HG03025 (cell line): ENCODE data around the gene COL23A1.
"Not testable (repeated sequence)": the region's sequence is repeated elsewhere in the genome, so short reads cannot be mapped to it uniquely, and the experiment has no call there.

Experiments used
- ATAC-seq: cut with Tn5 transposase; IDR thresholded peaks from one replicate; pipeline ENCODE4 v1.9.1; 2021; ENCODE audit warnings: mild to moderate bottlenecking, moderate library complexity; ENCODE audit not compliant: unreplicated experiment, low FRiP score

COL23A1 gene

GRCh38 chr5:178210073-178210535 is 380.1 kb downstream of the COL23A1 start:
- ATAC-seq = no peak

DNA sequence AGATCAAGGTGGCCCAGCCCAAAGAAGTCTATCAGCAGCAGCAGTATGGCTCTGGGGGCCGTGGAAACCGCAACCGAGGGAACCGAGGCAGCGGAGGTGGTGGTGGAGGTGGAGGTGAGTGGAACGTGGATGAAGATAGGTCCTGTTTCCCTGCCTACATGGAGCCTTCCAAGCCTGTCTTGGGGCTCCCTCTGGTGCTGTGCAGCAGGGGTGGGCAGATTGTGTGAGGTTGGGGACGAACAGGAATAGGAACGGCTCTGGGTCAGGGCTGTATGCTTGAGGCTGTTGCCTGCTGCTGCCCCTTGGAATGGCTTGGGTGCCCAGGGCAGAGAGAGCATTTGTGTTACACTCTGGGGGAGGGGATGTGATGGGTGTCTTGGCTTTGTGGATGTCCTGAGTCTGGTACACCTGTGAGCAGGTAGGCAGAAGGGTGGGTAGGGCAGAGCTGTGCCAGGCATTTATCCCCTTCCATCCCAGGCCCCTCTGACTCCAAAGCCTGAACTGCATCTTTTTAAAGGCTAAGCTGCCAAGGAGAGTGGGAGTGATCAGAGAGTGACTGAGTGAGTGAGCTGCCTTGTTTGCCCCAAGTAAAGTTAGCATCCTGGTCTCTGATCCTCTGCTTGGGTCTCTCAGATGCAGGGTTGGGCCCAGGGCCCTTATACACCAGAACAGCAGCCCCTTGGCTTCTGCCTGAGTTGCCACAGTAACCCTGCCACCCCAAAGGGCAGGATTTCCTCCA is 380.7 kb downstream of the COL23A1 start:
- ATAC-seq = no peak

- ATAC-seq = no peak
Observed at GRCh38 chr5:178208540-178209227, 381.5 kb downstream of the COL23A1 start.

- no peak for ATAC-seq
Observed at GRCh38 chr5:178207917-178208280, 382.3 kb downstream of the COL23A1 start.

DNA sequence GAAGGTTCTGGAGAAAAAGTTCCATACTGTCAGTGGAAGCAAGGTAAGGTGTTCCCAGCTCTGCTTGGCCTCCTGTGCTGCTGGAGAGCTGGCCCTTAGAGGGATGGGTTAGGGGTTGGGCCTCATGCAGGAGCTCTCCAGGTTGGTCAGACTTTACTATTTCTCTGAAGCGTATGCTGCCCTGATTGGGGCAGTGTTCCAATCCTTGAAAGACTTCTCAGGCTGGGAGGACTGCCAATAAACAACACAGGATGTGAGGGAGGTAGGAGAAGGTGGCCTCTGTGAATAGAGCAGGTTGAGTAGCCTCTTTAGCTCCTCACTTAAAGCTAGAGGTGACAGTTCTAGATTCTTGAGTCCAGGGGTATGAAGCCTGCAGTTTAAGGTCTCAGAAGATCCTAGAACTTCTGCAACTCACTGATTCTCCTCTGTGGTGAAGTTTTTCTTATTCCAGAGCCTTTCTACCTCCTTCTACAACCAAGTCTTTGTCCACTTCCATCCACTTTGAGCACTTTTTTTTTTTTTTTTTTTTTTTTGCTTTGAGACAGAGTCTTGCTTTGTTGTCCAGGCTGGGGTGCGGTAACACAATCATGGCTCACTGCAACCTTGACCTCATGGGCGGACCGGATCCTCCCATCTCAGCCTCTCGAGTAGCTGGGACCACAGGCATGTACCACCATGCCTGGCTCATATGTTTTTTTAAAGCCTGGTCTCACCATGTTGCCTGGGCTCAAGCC is 382.8 kb downstream of the COL23A1 start:
- ATAC-seq = no peak

DNA sequence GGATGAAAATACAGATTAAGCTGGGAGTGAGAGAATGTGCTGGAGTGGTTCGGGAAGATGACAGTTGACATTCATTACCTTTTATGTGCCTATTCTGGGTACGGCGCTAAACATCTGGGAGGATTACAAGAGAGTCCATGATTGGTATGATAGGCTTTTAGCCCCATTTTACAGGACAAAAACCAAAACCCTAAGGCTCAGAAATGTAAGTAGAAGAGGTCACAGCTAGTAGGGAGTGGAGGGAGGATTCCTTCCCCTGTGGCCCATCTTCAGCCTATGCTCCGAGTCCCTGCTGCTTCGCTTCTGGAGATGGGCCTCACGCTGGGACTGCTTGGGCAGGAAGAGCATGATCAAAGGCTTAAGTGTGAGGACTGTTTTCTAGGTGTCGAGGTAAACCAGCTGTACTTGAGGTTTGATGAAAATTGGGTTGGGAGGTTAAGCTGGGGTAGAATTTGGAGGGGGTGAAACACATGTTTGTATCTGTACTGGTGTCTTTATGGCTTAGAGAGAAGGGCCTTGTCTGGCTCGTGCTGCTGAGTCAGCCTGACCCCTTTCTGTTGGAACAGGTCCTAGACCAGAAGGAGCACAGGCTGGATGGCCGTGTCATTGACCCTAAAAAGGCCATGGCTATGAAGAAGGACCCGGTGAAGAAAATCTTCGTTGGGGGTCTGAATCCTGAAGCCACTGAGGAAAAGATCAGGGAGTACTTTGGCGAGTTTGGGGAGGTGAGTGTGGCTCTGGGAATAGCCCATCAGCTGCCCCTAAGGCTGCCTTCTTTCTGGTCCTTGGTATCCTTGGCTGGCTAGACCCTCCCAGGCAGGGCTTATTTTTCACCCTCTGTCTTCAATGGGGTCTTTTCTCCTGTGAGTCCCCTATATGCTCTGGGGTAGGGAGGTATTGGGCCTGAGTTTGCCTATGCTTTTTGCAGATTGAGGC is 383.8 kb downstream of the COL23A1 start:
- no peak for ATAC-seq

DNA sequence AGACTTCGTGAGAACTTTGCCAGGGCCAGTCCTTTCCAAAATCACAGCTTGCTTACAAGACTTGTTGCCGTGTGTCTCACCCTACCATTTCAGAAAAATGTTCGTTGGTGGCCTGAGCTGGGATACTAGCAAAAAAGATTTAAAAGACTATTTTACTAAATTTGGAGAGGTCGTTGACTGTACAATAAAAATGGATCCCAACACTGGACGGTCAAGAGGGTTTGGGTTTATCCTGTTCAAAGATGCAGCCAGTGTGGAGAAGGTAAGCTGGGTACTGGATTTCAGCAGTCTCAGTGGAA is 384.5 kb downstream of the COL23A1 start:
- ATAC-seq = no peak

DNA sequence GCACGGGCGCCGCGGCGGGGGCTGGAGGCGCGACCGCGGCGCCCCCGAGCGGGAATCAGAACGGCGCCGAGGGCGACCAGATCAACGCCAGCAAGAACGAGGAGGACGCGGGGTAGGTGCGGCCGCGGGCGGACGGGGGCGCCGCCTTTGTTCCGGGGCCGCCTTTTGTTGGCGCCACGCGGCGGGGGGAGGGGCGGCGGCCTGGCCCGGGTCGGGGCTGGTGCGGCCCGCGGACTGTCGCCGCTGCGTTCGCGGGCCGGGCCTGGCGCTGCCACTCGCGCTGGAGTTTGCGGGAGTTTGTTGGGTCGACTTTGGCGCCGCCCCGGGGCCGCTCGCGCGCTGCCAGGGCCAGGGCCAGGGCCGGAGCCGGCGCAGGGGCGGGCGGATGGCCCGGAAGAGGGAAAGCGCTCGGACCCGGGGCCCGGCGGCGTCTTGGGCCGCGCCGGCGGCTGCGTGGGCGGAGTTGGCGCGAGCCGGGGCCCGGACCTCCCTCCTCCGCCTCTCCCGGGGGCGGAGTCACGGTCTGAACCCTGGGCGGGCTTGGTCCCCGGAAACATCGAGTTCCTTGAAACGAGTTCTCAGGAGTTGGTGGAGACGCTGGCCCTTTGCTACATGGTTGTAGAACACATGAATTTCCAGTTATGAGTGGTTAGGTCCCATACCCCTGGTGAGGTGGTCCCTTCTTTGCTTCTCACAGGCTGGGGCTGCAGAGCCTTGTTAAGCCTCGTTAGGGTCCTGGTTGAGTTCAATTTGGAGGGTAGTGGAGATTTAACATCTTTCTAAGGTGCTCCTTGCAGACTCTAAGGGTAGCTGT is 385.1 kb downstream of the COL23A1 start:
- peak; percentile 50 for ATAC-seq

GRCh38 chr5:178204182-178204934 is 385.8 kb downstream of the COL23A1 start, which contains the start of gene HNRNPAB:
Gene HNRNPAB (plus strand): TSS chr5:178204533. CDS start chr5:178204838, 305 bp downstream.
- ATAC-seq = peak; percentile 85

- peak; percentile 3 for ATAC-seq
Observed at GRCh38 chr5:178203670-178204181, 386.5 kb downstream of the COL23A1 start.

- no peak for ATAC-seq
Observed at GRCh38 chr5:178202541-178202940, 387.7 kb downstream of the COL23A1 start.

DNA sequence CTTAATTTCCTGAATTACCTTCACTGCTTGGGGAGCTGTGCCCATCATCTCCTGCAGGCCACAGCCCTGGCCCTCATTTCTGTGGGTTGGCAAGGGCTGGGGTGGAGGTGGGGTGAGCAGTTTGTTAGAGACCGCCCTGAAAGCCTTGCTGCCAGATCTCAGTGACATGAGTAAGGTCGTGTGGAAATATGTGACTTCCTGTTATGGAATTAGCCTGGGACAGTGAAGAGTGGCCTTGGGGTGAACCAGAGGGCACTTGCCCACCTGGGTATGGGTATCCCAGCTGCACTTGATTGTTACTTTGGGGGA is 388.3 kb downstream of the COL23A1 start:
- no peak for ATAC-seq

DNA sequence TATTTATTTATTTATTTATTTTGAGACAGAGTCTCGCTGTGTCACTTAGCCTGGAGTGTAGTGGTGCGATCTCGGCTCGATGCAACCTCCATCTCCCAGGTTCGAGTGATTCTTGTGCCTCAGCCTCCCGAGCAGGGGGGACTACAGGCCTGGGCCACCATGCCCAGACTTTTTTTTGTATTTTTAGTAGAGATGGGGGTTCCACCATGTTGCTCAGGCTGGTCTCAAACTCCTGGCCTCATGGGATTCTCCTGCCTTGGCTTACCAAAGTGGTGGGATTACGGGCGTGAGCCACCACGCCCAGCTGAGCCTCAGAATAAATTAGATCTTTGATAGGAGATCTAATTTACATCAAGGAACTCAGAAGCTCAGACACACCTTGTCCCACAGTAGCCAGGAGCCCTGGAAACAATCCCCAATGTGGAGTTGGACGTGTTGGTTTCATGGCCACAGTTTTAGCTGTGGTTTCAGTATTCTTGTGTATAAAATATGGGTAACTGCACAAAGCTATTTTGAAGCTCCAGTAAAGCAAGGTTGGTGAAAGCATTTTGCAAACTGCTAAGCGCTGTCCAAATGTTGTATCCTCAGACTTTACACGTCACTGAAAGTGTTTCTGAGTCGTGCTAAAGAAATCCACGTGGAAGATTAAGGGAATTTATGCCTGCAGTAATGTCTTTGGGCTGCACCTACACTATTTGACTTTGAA is 388.8 kb downstream of the COL23A1 start:
- no peak for ATAC-seq

DNA sequence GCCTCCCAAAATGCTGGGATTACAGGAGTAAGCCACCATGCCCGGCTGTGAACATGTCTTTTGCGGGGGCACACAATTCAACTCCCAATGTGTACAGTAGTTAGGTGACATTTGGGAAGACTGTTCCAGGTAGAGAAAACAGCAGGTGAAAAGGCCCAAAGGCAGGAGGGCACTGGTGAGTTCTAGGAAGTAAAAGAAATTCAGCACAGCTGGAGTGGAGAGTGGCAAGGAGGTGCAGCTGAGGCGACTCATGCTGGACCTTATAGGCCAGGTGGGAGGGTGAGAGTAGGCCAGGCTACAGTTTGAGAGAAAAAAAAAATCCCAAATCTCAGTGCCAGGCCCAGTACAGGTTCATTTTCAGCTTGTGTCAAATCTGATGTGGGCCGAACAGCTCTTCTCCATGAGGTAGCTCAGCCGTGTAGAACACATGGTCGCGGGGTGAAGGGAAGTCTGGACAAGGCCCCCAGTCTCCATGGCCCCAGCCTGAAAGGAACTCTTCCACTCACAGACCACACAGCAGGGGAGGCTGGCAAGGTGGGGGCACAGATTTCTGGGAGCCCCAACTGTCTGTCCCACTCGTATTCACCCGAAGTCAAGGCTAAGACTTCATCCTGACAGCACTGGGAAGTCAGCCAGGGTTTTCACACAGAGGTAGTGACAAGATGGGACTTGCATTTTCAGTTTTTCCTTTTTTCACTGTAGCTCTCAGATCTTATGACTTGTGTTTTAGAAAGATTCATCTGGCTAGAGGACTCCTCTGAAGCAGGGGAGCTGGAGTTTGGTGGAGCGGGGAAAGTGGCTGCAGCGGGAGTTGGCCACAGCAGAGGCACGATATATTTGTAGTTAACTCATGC is 390.4 kb downstream of the COL23A1 start:
- ATAC-seq = no peak

DNA sequence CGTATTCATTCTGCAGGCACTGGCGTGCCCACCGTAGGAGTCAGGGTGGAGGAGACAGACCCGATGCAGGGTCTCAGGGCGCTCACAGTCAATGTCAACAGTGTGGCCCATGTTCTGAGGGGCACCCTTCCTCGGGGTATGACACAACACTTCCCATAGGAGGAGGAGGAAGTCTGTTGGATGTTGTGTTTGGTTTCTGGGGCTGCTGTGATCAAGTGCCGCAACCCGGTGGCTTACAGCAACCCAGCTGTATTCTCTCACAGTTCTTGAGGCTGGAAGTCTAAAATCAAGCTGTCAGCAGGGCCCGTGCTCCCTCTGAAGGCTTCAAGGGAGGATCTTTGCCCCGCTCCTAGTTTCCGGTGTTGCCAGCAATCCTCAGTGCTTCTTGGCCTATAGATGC is 391.5 kb downstream of the COL23A1 start:
- ATAC-seq = no peak

- ATAC-seq = not testable (repeated sequence)
Observed at GRCh38 chr5:178198151-178198550, 392.0 kb downstream of the COL23A1 start.

DNA sequence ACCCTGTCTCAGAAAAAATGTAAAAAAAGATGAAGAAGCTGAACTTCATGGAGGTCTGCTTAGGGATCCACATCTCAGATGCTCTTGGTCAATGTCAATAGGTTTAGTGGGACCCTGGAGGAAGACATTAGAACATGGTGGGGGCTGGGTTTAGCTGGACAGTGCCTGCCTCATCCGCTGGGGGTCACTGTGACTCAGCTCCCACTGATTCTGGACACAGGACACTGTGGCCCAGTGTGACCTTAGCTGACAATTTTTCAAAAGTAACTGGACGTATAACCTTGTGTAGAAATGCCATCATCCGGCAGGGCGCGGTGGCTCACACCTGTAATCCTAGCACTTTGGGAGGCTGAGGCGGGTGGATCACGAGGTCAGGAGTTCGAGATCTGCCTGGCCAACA is 393.2 kb downstream of the COL23A1 start:
- no peak for ATAC-seq
